GM18858 (cell line): Measurements from ENCODE around the gene STX18.
"Not testable (repeated sequence)": the region's sequence is repeated elsewhere in the genome, so short reads cannot be mapped to it uniquely, and the experiment has no call there.

Experiments
- ATAC-seq: cut with Tn5 transposase; IDR thresholded peaks from one replicate; pipeline ENCODE4 v1.9.1; 2021; ENCODE audit not compliant: unreplicated experiment

The STX18 gene

DNA sequence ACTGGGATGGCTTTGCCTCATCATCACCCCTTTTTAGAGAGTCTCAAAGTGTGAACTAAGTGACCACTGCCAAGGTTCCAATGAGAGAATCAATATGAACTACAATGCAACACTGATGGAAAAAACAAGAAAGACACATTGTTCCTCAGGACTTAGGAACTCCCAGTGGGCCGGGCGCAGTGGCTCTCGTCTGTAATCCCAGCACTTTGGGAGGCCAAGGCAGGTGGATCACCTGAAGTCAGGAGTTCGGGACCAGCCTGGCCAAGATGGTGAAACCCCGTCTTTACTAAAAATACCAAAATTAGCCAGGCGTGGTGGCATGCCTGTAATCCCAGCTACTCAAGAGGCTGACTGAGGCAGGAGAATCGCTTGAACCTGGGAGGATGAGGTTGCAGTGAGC is 119.7 kb downstream of the STX18 start:
- not testable (repeated sequence) for ATAC-seq

GRCh38 chr4:4421356-4421755 is 120.5 kb downstream of the STX18 start:
- ATAC-seq: no peak

DNA sequence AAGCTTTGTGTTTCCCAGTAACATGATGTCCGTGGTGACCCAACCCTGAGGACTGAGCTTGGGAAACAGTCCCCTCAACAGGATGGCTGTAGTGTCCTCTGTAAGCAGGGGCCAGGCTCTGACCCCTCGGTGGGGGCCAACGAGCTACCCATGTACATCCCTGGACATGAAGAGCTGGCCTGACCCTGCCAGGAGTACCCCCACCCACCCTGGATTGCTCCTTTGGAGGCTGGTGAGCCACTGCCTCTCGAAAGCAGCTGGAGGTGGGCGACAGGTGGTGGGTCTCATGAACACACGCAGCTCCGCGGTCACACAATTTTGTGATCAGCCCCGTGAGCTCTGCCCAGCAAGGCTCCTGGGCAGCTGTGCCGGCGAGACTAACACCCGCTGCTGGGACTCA is 121.4 kb downstream of the STX18 start:
- no peak for ATAC-seq

- no peak for ATAC-seq
These were observed 122.0 kb downstream of the STX18 start for GRCh38 chr4:4419896-4420295.

- no peak for ATAC-seq
These were observed 123.0 kb downstream of the STX18 start for GRCh38 chr4:4418676-4419390.

GRCh38 chr4:4417886-4418285 is 124.0 kb downstream of the STX18 start:
- ATAC-seq: no peak

- no peak for ATAC-seq
These were observed 124.9 kb downstream of the STX18 start for GRCh38 chr4:4416981-4417380.

- no peak for ATAC-seq
These were observed 125.7 kb downstream of the STX18 start for GRCh38 chr4:4415806-4416805.

DNA sequence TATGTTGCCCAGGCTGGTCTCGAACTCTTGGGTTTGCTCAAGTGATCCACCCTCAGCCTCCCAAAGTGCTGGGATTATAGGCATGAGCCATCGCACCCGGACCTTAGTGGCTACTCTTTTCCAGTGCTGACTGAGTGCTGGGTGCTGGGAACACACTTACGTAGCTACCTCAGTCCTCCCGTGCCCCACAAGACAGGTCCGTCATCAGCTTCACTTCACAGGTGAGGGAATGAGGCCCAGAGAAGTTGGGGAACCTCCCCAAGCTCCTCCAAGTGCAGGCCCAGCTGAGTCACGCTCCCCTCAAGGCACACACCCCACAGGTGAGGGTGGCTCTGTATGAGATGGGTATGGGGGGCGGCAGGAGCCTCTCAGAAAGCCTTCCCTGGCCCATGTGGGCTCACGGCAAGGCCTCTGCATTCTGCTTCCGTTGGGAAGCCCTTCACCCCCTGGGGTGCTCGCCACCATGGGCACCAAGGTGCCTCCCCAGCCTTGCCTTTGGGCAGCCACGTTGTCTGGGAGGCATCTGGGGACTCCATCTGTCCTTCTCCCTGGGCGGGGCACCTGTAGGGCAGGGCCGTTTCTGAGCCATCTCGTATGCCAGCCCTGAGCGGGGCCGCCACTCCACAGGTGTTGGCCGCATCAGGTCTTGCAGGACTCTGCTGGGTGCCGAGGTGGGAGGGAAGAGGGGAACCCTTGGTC is 126.6 kb downstream of the STX18 start:
- no peak for ATAC-seq

DNA sequence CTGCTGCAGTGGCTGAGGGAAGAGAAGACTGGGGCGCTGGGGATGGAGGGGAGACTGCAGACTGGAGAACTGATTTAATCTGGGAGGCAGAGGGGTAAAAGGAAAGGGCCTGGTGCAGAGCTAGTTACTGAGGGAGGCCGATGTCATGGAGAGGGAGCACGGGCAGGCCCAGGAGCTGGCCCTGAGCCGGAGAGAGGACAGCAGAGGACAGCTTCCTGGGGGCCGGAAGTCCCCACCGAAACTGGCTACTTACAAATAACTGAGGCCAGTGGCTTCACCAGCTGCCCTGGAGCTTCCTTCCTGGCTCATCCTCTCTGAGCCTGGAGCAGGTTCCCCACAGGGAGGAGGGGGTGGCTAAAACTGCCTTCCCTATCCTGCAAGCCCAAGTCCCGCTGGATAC is 128.0 kb downstream of the STX18 start:
- no peak for ATAC-seq

DNA sequence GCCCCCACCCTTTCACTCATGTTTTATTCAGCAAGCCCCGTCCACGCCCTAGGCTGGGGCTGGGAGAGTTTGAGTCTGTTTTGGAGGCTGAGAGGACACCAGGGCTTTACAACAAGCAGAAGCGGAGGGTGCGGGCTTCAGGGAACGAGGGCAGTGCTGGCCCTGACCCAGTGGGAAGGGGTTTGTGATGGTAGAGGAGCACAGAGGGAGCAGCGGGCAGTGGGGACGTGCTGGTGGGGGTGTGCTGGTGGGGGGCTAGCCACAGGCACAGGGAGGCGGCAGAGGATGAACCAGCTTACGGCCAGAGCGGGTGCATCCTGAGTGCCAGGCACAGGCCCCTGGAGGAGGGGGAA is 128.5 kb downstream of the STX18 start:
- ATAC-seq: no peak

- ATAC-seq: no peak
These were observed 129.0 kb downstream of the STX18 start for GRCh38 chr4:4412641-4413372.

GRCh38 chr4:4411906-4412305 is 129.9 kb downstream of the STX18 start:
- ATAC-seq: no peak

DNA sequence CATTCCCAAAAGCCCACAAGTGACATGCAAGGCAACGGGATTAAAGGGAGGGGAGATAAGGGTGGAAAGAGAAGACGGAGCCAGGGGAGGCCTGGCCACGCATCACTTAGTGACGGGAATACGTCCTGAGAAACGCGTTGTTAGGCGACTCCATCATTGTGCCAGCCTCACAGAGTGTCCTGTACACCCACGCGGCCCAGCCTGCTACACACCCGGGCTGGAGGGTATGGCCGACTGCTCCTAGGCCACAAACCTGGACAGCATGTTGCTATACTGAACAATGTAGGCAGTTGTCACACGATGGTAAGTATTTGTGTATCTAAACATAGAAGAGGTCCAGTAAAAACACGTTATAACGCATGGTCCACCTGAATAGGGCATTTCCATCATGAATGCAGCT is 131.6 kb downstream of the STX18 start:
- ATAC-seq: no peak

GRCh38 chr4:4409416-4410115 is 132.3 kb downstream of the STX18 start:
- ATAC-seq: no peak

DNA sequence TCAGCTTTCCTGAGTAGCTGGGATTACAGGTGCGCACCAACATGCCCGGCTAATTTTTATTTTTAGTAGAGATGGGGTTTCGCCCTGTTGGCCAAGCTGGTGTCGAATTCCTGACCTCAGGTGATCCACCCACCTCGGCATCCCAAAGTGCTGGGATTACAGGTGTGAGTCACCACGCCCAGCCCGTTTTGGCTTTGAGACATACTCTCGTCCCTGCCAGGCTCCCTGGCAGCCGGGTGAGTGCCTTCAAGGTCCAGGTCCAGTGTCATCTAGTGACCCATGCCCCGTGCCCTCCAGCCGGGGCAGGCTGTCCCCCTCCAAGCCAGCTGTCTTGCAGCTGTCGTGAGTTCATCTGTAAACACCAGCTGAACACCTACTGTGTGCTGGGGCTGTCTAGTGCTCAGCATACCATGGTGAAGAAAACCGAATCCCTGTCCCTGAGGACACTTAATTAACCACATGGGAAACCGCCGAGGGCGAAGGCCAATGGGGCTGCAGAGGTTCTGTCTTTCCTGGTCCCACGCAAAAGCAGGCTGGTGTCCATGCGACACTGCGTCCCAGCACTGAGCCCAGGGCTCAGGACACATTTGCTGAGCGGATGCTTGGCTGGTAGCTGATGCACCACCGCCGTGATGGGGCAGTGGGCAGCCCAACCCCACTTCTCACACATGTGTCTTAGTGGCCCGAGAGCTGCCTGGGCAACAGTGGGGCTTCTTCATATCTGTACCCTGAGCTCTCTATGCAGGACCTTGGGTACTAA is 133.1 kb downstream of the STX18 start:
- ATAC-seq: no peak

GRCh38 chr4:4408132-4408523 is 133.7 kb downstream of the STX18 start:
- ATAC-seq: no peak

DNA sequence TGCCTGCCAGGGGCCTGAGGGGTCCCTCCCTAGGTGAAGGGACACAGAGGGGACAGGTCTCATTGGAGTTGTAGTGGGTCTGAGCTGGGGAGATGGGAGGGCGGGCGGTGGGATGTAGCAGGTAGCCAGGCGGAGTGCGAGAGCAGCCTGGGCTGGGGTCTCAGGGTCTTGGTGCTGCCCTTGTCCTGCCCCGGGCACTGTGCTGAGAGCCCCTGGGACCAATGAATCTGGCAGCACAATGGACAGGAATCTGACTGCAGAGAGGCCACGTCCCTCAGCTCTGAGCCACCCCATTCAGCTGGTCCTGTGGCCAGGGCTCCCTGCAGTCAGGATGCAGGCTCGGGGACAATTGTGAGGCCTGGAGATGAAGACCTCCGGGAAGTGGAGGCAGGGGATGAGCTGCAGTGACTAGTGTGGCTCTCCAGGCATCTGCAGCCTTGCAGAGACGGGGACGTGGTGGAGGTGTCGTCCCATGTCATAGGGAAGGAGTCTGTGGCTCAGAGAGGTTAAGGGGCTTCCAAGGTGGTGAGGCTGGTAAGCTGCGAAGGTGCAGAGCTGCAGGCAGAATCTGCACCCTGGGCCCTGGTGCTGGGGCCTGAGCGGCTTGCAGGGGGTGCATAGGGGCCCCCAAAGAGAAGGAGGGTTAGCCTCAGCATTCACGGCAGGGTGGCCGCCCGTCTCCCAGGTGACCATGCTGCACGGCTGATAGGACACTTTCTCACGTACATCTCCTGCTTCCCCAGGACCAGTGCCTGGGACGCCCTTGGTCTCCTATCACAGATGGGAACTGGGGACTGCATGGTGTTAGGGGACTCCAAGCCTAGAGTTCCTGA is 134.3 kb downstream of the STX18 start:
- ATAC-seq: no peak
